Stimulated activated CD8-positive, alpha-beta memory T cell treated with anti-CD3 and anti-CD28 coated beads, Interleukin-12 subunit alpha, Interleukin-12 subunit beta, amount 100 ng/mL, for 24 hours (primary cell): ENCODE data around the gene RPL14.
"Not testable (repeated sequence)": the region's sequence is repeated elsewhere in the genome, so short reads cannot be mapped to it uniquely, and the experiment has no call there.

Source experiments
- DNase-seq: peaks from one replicate; pipeline ENCODE4 v3.0.0-alpha.2; 2020; ENCODE audit errors: extremely low read depth

The RPL14 gene

GRCh38 chr3:40456940-40457823, at the start of gene RPL14:
TSS of gene RPL14 (plus strand) at chr3:40457339. CDS start at chr3:40457472, 133 bp downstream.
- peak; percentile 93 for DNase-seq

GRCh38 chr3:40407611-40408010, 49.5 kb upstream of the RPL14 start:
- no peak for DNase-seq

DNA sequence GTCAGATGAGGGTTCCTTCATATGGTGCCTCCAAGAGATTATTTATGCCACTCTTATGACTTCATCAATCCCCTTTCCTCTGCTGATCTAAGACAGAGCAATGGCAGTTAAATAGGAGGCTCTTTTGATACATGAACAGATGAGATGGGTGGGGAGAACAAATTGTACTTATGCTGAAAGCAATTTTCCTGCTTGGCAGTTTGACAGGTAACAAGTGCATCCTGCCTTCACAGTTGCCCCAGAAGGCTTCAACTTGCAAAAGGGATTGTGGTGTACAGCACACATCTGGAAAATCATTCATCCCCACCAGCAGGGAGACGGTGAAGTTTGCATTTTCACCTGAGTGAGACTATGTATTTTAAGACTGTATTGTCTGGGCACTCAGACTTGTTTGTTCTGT, 42.9 kb upstream of the RPL14 start:
- DNase-seq: no peak

DNA sequence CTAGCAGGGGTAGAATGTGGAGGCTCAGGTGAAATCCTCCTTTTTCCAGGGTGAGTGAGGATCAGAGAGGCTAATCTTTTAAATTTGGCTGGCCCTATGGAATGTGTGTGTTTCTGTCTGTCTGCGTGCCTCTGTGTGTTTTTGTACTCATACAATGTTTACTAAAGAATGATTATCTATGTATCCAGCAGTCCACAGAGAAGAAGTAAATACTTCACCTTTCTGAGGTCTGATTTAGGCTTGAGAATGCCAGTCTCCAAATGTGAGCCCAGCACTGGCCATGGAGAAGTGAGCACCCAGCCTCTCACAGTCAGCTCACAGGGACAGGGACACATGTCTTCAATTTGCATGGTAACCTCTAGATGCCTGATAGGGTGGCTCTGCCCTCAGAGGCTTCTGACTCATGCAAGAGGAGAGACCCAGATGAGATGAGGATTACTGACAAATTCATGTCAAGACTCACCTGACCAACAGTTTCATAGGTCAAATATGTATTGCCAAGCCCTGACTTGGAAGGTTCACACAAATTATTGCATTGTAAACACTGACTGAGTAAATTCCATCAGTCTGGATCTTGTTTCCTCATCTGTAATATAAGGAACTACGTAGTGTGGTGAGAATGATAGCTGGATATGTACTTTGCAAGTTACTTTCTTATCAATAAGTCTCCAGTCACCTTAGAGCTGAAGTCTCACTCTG, 39.1 kb upstream of the RPL14 start:
- DNase-seq: no peak

GRCh38 chr3:40422861-40423260, 34.3 kb upstream of the RPL14 start:
- DNase-seq: no peak

GRCh38 chr3:40427045-40427669, 30.0 kb upstream of the RPL14 start:
- no peak for DNase-seq

DNA sequence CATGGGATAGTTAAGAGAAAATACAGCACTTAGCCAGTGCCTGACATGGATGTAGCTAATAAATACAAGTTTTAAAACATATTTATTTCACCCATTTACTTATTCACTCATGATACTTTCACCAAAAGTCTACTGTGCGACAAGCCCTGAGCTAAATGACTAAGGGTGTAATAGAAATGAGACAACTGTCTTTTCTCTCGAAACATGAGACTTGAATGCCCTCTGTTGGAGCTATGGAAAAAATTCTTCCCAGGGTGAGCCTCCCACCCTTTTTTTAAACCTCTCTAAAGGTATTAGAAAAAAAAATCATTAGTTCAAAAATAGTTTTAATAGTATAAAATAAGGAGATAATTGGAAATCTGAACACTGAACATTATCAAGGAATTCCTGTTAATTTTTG, 24.3 kb upstream of the RPL14 start:
- DNase-seq: no peak

DNA sequence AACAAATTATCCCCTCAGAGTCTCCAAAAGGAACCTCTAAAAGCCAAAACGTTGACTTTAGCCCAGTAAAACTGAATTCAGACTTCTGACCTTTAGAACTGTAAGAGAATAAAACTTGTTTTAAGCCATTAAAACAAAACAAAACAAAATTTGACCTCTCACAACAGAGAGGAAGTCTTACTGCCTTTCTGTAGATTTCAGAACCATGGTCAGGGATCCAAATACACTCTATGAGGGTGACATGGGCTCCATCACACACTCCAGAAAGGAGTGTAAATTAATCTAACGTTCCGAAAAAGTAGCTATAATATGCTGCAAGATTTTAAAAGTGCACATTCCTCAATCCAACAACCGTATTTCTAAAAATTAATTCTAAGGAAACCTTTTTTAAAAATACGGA, 19.2 kb upstream of the RPL14 start:
- DNase-seq: no peak

DNA sequence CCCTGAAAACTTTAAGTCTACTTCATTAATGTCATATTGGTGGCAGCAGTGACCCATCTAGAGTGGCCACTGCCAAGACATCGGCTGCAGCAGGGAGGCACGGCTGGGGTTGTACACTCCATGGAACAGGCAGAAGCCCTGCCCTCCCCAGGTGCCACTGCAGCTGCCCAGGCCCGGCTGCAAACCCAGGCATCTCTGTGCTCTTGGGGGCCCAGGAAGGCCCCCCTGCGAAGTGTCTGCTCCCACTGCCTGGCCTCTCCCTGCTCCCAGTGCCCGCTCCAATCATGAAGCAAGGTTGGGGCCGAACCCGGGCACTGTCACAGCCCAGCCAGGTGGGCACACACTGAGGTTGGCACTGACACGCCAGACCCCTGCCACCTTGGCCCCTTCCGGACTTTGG, 12.1 kb upstream of the RPL14 start:
- no peak for DNase-seq

DNA sequence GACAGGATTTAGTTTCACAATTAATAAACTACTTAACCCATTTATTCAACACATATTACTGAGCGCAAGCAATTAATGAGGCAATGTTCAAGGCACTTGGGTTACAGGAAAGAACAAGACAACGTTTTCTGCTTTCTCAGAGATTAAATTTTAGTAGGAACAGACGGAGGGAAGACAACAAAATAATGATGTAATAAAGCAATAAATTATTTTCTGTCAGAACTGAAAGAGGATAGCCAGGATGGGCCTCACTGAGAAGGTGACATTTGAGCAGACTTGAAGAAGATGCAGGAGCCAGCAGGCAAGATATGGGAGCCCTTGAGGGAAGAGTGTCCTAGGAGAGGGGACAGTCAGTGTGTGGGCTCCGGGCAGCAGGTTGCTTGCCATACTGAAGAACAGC, 11.3 kb upstream of the RPL14 start:
- DNase-seq: no peak

GRCh38 chr3:40450438-40450837, 6.7 kb upstream of the RPL14 start:
- no peak for DNase-seq

- DNase-seq: no peak
These were observed 5.6 kb upstream of the RPL14 start for GRCh38 chr3:40451551-40451950.

DNA sequence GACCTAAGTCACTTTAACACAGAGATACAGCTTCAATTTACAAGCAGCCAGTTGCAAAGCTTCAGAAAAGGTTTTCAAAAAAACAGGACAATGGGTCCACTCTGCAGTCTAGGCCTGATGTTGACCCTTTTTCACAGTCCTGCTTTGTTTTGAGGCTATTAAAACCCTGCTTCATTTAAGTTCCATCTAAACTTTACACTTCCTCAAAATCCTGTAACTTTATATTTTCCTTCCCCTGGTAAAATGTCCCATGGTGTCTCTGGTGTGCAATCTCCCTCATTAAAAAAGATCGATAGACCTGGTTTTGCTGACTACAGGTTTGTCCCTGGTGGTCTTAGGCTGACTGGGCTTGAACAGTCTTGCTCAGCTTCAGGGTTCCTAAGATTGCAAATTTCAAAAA, 5.1 kb upstream of the RPL14 start:
- DNase-seq: no peak

GRCh38 chr3:40452562-40452875, 4.6 kb upstream of the RPL14 start:
- no peak for DNase-seq

DNA sequence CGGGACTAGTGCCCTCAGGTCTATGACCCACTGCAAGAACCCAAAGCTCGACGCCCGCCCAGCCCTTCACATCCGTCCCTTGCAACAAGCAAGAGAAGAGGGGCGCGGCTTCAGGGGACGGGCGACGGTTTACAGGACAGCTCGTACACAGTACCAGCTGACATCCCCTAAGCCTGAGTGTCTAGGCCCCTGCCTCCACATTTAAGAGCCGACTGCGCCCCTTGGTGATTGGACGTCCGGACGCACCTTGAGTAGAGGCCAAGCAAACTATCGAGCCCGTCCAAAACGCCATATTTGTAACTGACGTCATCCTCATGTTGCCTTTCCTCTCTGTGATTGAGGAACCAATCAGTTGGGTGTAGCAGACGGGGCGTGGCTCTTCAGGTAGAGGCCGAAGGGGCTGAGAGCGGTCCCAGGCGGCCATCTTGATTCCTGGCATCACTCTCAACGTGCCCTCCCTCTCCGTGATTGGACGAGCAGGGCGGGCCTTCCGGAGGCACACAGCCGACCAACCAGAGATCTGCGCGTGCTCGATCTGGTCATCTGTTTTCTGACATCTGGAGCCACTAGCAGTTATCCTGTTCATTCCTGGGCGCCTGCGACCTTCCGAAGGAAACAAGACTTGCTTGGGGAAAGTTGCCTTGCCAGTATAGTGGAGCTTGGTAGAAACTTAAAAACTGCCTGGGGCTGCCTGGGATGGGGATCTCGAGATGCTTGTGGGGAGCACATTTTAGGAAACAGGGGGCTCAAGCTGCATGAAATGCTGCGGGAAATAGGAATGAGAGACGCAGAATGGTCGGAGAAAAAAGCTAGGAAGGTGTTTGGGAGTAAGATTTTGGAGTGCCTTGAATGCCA, 4.0 kb upstream of the RPL14 start:
- peak; percentile 92 for DNase-seq

- DNase-seq: no peak
These were observed 3.2 kb upstream of the RPL14 start for GRCh38 chr3:40453933-40454332.

- no peak for DNase-seq
These were observed 1.8 kb upstream of the RPL14 start for GRCh38 chr3:40455328-40455727.

- no peak for DNase-seq
These were observed 730 bp upstream of the RPL14 start for GRCh38 chr3:40456279-40456939.

GRCh38 chr3:40458473-40458872, 1.3 kb downstream of the RPL14 start:
- DNase-seq: no peak

GRCh38 chr3:40460481-40460880, 3.3 kb downstream of the RPL14 start:
- DNase-seq: not testable (repeated sequence)

GRCh38 chr3:40461161-40461560, 4.0 kb downstream of the RPL14 start:
- DNase-seq: no peak
